ENCODE data around the gene ATXN7L3.

ATXN7L3 gene

DNA sequence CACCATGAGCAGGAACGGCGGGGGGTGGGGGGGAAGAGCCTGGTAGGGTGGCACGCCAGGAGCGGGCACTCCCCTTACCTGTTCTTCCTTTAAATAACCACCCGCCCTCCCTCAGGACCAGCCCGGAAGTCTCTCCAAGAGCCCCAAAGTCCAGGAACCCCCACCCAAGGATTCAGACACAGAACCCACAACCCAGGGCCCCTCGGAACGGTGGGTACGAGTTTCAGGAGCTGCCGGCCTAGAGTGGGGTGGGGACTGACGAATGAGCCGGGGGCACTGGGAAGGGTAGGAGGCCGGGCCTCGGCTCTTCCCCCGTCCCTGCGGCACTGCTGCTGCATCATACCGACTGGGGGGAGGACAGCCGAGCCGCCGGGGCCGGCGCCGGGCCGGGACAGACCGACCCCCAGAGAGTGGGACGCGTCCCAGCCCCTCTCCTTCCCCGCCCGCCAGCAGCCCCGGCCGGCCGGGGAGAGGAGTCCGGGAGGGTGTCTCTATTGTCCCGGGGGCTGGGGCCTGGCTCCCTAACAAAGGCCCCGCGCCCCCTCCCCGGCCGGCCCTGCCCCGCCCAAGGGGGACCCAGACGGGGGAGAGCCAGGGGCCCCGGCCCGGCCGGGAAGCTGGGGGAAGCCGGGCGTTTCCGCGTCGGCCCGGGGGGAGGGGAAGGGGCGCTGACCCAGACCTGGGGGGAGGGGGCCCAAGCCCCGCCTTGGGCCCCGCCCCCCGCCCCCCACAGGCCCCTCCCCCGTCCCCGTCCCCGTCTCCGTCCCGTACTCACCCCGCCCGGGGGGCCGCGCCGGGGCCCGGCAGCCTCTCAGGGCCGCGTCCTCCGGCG is 747 bp downstream of the ATXN7L3 start:
- peak; percentile 67 for DNase-seq

- peak; percentile 79 for DNase-seq
These were observed 1.5 kb downstream of the ATXN7L3 start for GRCh38 chr17:44197980-44198720.

DNA sequence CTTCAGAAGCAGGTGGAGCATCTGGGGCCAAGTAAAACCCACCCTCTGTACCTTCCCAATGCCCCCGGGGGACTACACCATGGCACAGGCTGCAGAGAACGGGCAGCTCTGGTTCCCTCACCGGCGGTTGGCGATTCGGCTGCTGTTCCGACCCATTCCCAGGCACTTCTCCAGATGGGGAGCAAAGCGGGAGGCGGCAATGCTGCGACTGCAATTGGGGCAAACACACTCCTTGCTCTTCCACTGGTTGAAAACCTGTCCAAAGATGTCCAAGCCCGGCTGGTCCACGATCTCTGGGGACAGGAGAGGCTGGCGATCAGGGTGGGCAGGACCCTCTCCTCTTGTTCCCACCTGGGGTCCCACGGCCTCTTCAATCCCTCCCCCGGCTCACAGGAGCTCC is 2.6 kb downstream of the ATXN7L3 start:
- DNase-seq = no peak

GRCh38 chr17:44193326-44194084 is 6.2 kb downstream of the ATXN7L3 start:
- no peak for DNase-seq

DNA sequence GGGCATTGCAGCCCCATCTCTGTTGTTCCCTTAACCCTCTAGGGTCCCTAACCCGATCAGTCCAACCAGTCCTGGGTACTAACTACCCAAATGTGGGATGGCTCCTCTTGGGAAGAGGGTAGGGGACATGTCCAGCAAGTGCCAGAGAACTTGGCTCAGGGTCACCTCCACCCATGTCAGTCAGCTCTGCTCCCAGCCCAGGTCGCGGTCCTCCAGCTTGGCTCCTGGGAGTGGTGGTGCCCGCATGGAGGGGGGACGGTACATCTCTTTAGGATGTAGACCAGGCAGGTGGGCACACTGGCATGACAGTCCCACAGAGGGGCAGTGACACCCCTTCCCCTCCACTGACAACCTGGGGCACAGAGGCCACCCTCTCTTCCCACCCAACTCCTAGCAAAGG is 6.9 kb downstream of the ATXN7L3 start:
- DNase-seq = no peak

- DNase-seq = no peak
These were observed 7.7 kb downstream of the ATXN7L3 start for GRCh38 chr17:44191941-44192496.

GRCh38 chr17:44191369-44191768 is 8.3 kb downstream of the ATXN7L3 start:
- no peak for DNase-seq

DNA sequence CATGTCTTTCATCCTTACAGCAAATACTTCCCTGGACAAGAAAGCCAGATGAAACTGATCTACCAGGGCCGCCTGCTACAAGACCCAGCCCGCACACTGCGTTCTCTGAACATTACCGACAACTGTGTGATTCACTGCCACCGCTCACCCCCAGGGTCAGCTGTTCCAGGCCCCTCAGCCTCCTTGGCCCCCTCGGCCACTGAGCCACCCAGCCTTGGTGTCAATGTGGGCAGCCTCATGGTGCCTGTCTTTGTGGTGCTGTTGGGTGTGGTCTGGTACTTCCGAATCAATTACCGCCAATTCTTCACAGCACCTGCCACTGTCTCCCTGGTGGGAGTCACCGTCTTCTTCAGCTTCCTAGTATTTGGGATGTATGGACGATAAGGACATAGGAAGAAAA is 9.2 kb downstream of the ATXN7L3 start:
- DNase-seq = no peak

- no peak for DNase-seq
These were observed 10.9 kb downstream of the ATXN7L3 start for GRCh38 chr17:44188576-44189403.

DNA sequence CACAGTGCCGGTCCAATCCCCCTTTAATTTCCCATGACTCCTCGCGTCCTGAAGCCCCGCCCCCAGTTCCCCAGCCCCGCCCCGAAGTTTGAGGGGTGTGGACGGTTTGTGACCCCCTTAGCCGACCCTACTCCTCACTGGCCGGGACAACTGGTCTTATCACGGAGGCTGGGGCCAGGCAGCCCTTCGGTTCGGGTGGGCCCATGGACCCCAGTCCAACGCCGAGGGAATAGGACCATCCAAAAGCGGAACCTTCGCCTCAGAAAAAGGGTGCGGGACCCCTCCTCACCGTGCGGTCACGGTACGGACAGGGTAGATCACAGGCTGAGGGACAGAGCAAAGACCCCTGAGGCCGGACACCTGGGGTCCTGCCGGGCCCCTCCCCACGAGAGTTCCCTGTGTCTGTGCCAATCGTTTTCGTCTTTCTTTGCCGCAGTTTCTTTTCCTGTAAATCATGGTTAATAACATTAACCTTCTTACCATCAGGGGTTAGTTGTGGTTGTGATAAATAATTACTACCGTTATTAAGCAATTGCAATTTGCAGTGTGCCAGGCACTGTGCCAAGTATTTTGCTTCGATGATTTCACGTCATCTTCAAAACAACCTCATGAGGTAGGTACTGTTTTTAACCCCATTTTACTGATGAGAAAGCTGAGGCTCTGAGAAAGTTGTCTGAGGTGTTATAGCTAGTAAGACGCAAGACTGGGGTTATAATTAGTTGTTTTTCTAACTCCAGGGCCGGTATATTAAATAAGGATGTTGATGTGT is 12.4 kb downstream of the ATXN7L3 start:
- no peak for DNase-seq

DNA sequence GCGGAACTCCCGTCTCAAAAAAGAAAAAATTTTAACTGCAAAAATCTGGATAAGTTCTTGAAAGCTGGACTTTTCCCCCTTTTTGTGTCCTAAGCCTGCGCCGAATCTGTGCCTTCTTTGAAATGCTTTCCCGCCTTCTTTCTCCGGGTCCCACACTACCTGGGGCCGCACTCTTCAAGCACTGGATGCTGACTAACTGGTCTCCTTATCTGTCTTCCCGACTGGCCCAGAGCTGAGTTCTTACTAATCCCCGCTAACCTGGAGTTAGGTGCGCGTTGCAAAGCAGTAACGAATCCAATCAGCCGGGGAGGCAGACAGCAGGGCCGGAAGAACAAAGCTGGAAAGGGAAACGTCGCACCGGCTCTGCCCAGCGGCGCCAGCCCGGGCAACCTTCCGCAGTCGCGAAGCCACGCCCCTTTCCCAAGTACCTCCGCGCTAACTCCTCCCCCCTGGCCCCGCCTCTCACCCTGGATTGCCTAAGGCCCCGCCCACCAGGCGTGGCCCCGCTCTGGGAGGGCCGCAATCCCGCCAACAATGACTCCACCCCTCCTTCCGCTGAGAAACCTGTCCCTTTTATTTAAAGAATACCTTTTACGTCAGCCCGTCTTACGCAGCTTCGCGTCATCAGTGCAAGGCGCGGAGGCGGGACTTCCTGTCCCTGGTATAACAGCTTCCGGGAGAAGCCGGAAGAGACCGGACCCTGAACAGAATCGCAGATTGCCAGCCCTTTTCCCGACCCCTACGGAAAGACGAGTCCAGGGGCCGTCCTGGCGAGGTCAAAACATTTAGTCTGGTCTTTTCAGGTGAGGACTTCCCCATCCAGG is 13.2 kb downstream of the ATXN7L3 start, which contains the start of gene TMUB2:
TMUB2 (plus strand) TSS at position 666 of the 824 bp plus-strand sequence. CDS start 737 bp downstream, outside the sequence.
- peak; percentile 99 for DNase-seq

DNA sequence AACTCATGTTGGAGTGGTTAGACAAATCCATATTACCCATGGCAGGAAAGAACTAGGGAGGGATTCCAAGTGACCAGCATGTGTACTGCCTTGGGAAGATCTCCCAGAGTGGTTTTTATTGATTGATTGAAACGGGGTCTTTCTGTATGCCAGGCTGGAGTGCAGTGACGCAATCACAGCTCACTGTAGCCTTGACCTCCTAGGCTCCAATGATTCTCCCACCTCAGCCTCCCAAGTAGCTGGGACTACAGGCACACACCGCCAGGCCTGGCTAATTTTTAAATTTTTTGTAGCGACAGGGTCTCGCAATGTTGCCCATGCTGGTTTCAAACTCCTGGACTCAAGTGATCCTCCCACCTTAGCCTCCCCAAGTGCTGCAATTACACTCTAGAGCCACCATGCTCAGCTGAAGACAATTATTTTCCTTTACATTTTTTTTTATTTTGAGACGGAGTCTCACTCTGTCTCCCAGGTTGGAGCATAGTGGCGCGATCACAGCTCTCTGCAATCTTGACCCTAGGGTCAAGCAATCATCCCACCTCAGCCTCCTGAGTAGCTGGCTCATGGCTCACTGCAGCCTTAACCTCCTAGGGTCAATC is 15.4 kb downstream of the ATXN7L3 start:
- DNase-seq = no peak

- no peak for DNase-seq
These were observed 16.7 kb downstream of the ATXN7L3 start for GRCh38 chr17:44183024-44183423.

DNA sequence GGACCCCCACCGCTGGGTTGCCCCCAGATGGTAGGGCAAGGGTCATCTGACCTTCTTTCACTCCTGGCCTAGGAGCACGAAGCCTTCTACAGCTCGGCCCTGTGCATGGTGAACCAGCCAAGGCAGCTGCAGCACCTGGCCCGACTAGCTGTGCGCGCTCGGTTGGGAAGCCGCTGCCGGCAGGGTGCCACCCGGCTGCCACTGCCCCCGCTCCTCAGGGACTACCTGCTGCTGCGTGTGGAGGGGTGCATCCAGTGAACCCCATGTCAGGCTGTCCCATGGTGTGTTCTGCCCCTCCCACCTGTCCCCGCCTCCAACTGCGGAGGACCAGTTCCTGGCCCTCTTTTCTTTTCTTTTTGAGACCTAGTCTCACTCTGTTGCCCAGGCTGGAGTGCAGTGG is 21.6 kb downstream of the ATXN7L3 start:
- no peak for DNase-seq

DNA sequence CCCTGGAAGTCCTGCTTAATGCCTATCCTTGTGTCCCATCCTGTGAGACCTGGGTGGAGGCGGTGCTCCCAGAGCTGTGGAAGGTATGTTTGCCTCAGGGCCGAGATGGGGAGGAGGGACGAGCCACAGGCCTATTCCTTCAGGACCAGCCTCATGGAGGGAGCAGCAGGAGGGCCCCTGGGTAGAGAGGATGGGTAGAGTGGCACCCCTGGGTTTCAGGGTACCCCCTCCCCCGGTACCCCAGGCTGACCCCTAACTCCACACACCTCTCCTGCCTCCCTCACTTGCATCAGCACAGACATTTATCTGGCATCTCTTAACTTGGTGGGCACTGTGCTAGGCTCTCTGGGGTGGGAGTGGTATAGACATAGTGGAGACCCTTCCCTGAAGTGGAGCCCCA is 22.0 kb downstream of the ATXN7L3 start:
- DNase-seq = no peak

GRCh38 chr17:44176671-44177501 is 22.8 kb downstream of the ATXN7L3 start:
- DNase-seq = no peak

GRCh38 chr17:44176257-44176656 is 23.4 kb downstream of the ATXN7L3 start:
- no peak for DNase-seq

DNA sequence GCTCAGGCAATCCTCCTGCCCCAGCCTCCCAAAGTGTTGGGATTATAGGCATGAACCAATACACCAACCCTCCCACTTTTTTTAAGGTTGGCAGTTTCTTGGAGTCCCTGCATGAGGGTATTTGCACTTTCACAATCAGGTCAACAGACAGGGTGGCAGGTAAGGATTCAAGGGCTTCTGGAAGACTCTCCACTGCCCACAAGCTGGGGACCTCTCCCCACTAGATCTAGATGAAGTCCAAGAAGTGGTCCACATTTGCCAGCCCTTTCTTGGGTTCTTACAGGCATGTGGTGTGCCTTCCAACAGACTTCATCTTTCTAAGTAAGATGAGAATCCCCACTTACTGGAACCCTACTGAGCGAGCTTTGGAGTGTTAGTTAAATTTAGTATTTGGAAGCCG is 25.3 kb downstream of the ATXN7L3 start:
- no peak for DNase-seq

- DNase-seq = no peak
These were observed 27.7 kb downstream of the ATXN7L3 start for GRCh38 chr17:44171931-44172455.
